ENCODE results near the gene PRKCQ. TPM values are rescaled to one million over a fixed set of nuclear protein-coding genes. Genes with fewer than 3 reads are reported as not detected.
"Not testable (repeated sequence)": the region's sequence is repeated elsewhere in the genome, so short reads cannot be mapped to it uniquely, and the experiment has no call there.

Gene PRKCQ
- total RNA-seq, 1 donor from 2014 or later = 0.15 TPM

GRCh38 chr10:6384031-6384430 lies 196.0 kb downstream of the PRKCQ start:
- no peak for TF ChIP-seq CTCF (IDR thresholded peaks at IDR 0.05)
- Mint-ChIP-seq H3K4me3 (ENCODE audit: unreplicated experiment) (no peak overlapping the region), H3K9me3 (ENCODE audit: low read depth) (peaks cover 18% of the 10 kb centered on the region), H3K27ac (ENCODE audit: unreplicated experiment) (no peak overlapping the region), H3K36me3 (ENCODE audit: low read depth) (no peaks in the 10 kb centered on the region), H3K27me3 (ENCODE audit: low read depth) (no peaks in the 10 kb centered on the region), H3K4me1 (ENCODE audit: low read depth) (peaks cover 29% of the 10 kb centered on the region)
- DNase-seq (ENCODE audit: low spot score) = no peak

- no peak for TF ChIP-seq CTCF (IDR thresholded peaks at IDR 0.05)
- no peak for DNase-seq (ENCODE audit: low spot score)
- no peaks in the 10 kb centered on the region for H3K27me3 Mint-ChIP-seq (ENCODE audit: low read depth)
- no peaks in the 10 kb centered on the region for H3K36me3 Mint-ChIP-seq (ENCODE audit: low read depth)
- peak overlapping the region; percentile 68 for H3K27ac Mint-ChIP-seq (ENCODE audit: unreplicated experiment)
- H3K4me1 Mint-ChIP-seq (ENCODE audit: low read depth) = peaks cover 29% of the 10 kb centered on the region
- no peak overlapping the region for H3K4me3 Mint-ChIP-seq (ENCODE audit: unreplicated experiment)
- H3K9me3 Mint-ChIP-seq (ENCODE audit: low read depth) = peaks cover 19% of the 10 kb centered on the region
Measured at GRCh38 chr10:6383096-6383812, 196.8 kb downstream of the PRKCQ start.

GRCh38 chr10:6382081-6382480 lies 198.0 kb downstream of the PRKCQ start:
- no peak for TF ChIP-seq CTCF (IDR thresholded peaks at IDR 0.05)
- Mint-ChIP-seq H3K4me3 (ENCODE audit: unreplicated experiment) (peak overlapping the region; percentile 7), H3K4me1 (ENCODE audit: low read depth) (peaks cover 29% of the 10 kb centered on the region), H3K27ac (ENCODE audit: unreplicated experiment) (peak overlapping the region; percentile 49), H3K9me3 (ENCODE audit: low read depth) (peaks cover 19% of the 10 kb centered on the region), H3K27me3 (ENCODE audit: low read depth) (no peaks in the 10 kb centered on the region), H3K36me3 (ENCODE audit: low read depth) (no peaks in the 10 kb centered on the region)
- no peak for DNase-seq (ENCODE audit: low spot score)

- H3K9me3 Mint-ChIP-seq (ENCODE audit: low read depth) = peaks cover 19% of the 10 kb centered on the region
- peaks cover 29% of the 10 kb centered on the region for H3K4me1 Mint-ChIP-seq (ENCODE audit: low read depth)
- H3K27me3 Mint-ChIP-seq (ENCODE audit: low read depth); H3K36me3 Mint-ChIP-seq (ENCODE audit: low read depth); DNase-seq (ENCODE audit: low spot score); H3K27ac Mint-ChIP-seq (ENCODE audit: unreplicated experiment); H3K4me3 Mint-ChIP-seq (ENCODE audit: unreplicated experiment): not testable (repeated sequence)
Measured at GRCh38 chr10:6380478-6380877, 199.6 kb downstream of the PRKCQ start.

GRCh38 chr10:6379015-6379776 lies 200.9 kb downstream of the PRKCQ start:
- Mint-ChIP-seq H3K4me3 (ENCODE audit: unreplicated experiment) (no peak overlapping the region), H3K9me3 (ENCODE audit: low read depth) (peaks cover 19% of the 10 kb centered on the region), H3K27me3 (ENCODE audit: low read depth) (no peaks in the 10 kb centered on the region), H3K27ac (ENCODE audit: unreplicated experiment) (no peak overlapping the region), H3K4me1 (ENCODE audit: low read depth) (peaks cover 29% of the 10 kb centered on the region), H3K36me3 (ENCODE audit: low read depth) (no peaks in the 10 kb centered on the region)
- no peak for DNase-seq (ENCODE audit: low spot score)
- no peak for TF ChIP-seq CTCF (IDR thresholded peaks at IDR 0.05)

Measured in chondrocyte (in vitro differentiated cells).